GM21526 (cell line): ENCODE data around the gene DTYMK.
"Not testable (repeated sequence)": the region's sequence is repeated elsewhere in the genome, so short reads cannot be mapped to it uniquely, and the experiment has no call there.

ENCODE experiments used
- ATAC-seq: cut with Tn5 transposase; IDR thresholded peaks from one replicate; pipeline ENCODE4 v1.9.1; 2021; ENCODE audit warnings: moderate library complexity; ENCODE audit not compliant: unreplicated experiment, low FRiP score

DTYMK gene

DNA sequence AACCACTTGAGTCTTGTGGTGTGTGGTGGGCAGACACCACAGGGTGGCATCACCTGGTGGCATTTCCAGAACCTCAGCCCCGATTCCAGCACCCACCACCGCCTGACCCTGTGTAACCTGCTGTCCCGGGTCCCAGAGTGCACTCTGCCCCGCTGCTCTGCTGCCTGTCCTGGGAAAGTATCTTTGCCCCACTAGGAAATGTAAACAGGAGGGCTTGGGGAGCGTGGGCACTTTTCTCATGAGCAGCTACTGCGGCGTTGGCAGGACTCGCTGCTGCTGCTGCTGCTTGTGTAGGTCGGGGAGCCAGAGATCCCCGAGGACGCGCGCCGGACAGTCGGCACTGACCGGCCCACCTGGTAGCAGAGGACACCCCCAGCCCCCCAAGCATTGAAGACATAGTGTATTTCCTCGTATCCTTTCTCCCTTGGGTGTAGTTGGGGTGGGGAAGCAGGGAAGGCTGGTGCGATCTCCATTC lies 13.4 kb downstream of the DTYMK start:
- ATAC-seq: no peak

DNA sequence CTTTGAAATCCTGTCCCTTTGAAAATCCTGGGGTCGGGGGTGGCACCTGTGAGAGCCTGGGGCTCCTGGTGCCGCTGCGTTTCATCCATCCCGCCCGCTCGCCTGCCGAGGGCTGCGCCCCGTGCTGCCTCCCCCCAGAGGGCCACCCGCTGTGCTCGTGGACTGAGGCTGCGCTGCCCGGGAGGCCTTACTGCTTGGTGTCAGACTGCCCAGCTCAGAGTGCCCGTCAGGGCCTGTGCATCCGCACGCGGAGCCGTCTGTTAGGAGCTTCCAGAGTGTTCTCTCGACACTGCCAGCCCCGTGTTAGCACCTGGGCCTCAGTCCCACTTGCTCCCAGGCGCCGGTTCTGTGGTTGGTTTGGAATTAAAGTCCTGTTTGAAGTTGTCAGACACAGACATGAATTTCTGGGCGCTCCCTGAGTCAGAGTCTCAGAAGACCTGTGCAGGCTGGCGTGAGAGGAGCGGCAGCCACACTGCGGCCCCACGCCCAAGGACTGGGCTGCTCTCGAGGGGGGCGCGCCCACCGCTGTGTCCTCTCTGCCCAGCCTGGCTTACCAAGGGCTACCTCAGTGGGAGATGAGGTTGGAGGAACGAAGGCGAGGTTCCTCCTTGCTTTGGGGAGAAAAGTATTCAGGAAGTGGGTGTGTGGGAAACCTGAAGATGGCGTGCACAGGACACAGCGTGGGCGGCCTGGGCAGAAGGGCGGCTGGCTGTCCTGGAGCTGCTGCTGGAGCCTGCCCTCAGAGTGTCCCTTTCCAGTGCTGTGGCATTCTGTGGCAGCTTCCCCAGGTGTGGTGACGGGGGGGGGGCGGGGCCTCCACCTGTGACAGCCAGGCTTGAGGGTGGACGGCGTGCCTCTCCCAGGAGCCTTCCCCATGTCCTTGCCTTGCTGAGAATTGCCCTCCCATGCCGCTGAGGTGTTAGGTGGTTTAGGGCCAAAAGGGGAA lies 14.1 kb downstream of the DTYMK start:
- ATAC-seq: no peak

DNA sequence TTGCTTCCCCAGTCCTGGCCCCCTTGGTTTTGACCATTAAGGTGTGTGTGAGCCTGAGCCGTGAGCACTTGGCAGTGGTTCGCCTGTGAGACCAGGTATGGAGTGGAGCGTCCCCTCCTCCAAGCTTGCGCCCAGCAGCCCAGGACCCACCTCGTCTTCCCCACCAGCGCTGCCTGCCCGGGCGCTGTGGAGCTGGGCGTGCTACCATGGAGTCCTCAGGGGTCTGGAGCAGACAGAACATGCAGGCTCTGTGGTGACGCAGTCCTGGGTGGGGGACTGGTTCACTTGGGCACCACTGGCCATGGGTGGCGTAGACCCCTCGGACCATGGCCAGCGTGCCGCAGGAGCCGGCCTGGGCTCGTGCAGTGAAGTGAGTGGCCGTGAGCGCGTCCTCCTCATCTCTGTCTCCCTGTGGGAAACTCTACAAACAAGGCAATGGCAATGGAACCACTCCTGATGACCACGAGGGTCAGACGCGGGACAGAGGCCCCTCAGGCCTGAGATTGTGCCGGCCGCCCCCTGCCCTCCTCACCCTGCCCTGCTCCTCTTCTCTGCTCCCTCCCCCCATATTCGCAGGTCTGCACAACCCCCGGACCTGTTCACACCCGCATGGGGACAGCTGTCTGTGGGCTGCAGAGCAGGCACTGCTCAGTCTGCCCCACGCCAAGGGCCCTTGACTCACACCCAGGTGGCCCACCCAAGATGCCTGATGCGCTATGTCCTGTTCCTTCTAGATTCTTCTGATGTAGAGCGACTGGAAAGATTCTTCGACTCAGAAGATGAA lies 15.0 kb downstream of the DTYMK start:
- no peak for ATAC-seq

DNA sequence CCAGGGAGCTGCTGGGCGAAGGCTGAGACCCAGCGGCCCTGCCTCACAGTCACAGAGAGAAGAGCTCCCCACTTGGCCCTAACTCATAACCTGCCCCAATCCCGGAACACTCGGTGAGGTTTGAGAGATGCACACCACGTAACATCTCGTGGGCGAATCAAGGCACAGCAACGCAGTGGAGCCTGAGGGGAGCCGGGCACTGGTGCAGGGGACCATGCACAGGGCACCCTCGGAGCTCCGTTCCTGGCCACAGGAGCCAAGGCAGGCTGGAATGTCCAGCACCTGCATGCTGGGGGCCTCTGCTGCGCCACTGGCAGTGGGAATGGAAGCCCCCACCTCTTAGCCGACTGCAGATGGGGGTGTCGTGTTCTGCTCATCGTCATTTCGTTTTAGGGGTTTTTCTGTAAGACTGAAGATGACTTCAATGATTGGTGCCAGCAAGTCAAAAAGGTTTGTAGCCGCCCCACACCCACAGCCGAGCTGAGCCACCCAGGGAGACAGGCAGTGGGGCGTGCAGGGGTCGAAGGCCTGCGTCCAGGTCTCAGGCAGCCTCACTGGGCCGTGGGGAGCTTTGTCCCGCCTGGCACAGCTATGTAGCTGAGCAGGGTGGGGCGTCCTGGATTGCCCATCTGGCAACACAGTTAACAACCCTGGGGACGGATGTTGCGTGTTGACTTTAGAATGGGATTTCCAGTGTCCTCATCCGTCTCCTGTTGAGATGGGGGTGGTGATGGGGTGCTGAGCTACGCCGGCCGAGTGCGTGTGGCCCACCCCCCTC lies 16.1 kb downstream of the DTYMK start:
- ATAC-seq: no peak

DNA sequence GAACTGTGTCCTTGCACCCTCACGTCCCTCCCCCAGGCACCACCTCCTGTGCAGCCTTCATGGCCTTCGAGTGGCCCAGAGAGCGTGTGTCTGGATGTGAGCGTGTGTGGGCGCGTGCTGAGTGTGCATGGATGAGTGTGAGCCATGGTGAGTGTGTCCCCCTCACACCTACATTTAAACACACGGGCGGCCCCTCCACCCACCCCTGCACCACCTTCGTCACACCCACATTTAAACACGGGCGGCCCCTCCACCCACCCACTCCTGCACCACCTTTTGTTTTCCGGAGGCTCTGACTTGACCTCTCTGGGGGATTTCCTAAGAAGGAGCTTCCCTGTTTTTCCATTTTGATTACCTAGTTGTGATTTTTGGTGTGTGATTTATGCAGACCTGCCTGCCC lies 17.8 kb downstream of the DTYMK start:
- ATAC-seq: no peak

DNA sequence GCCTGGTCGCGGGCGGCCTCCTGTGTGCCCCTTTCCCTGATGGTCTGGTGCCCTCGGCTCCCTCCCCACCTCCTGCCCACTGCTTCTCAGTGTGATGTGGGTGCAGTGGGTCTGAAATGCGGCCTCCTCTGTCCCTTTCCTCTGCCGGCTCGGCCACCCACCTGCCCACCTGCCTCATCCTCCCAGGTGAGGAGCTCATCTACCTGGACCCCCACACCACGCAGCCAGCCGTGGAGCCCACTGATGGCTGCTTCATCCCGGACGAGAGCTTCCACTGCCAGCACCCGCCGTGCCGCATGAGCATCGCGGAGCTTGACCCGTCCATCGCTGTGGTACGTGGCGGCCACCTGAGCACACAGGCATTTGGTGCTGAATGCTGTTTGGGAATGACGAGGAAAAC lies 18.3 kb downstream of the DTYMK start:
- ATAC-seq: no peak

DNA sequence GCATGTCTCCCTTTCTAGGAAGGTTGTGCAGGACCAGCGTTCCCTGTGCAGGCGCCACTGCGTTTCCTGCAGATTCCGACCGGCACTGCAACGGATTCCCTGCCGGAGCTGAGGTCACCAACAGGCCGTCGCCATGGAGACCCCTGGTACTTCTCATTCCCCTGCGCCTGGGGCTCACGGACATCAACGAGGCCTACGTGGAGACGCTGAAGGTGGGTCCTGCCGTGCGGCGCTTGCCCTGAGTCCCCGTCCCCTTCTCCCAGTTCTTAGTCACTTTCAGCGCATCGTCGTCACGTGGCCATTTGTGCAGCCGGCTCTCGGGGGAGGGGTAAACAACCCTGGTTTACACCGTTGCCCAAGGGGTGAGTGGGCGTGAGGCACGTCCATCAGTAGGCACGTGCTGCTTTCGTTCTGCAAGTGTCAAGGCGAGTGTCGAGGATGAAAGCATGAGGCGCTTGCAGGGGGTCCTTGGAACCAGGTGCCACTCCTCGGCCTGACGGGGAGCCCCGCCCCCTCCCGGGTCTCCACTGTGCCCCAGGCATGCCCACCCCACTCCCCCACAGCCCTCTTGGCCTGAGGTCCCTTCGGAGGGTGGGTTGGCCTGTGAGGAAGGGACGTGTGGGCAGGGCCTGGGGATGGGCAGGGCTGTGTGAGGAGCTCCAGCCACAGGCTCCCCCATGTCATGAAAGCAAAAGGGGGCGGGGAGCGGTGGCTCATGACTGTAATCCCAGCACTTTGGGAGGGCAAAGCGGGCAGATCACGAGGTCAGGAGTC lies 19.8 kb downstream of the DTYMK start:
- ATAC-seq: no peak

DNA sequence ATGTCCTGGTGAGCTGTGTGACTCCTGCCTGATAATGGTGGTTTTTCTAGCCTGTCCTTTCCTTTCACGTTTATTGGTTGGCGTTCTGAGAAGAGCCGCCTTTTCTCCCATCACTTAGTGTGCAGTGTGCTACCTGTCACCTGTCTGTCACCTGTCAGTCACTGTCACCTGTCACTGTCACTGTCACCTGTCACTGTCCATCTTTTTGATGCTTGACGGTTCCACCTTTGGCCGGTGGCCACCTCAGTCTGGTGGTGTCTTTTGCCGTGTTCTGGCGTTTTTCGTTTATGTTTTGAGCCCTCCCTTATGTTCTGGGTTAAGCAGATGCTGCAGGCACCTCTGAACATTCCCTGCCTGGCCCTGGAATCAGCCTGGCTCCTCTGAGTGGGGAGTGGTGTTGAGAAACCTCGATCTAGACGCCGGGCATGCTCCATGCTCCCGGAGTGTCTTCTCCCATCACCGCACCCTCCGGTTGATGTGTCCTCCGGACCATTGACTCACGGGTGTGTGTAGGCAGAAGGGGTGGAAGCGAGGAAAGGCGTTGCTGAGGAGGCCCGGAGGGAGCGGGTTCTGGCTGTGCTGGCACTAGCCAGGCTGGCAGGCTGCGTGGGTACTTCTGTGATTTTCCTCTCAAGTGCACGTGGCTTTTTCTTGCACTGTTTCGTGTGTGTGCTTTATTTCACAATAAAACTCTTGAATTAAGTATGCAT lies 20.7 kb downstream of the DTYMK start:
- ATAC-seq: no peak

DNA sequence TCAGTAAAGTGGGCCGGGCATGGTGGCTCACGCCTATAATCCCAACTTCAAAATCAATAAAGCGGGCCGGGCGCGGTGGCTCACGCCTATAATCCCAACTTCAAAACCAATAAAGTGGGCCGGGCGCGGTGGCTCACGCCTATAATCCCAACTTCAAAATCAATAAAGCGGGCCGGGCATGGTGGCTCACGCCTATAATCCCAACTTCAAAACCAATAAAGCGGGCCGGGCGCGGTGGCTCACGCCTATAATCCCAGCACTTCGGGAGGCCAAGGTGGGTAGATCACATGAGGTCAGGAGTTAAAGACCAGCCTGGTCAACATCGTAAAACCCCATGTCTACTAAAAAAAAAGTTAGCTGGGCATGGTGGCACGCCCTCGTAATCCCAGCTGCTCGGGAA lies 23.9 kb downstream of the DTYMK start:
- ATAC-seq: not testable (repeated sequence)

DNA sequence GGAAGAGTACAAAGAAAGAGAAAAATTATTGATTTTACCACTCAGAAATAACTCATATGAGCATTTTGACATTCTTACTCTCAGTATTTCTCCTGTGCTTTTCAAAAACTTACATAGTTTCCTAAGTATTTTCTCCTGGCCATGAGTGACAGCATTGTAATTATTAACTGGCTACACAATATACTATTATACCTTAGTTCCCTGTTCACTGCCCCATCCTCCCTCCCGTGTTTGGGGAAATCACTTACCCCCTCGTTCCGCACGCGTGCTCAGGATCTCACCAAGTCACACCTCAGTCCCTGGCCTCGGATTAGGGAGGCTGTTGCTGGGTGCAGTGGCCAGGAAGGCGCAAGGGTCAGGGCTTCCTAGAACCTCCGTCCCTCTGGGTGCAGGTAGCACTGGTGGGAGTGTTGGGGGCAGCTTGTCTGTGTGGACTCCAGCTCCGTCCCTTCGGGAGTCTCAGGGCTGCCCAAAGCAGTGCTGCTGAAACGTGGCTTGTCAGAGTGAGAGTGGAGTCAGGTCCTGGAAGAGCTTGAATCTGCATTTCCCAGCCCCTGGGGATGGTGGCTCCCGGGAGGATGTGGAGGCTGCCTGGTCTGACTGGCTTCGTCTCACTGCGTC lies 25.9 kb downstream of the DTYMK start:
- no peak for ATAC-seq

DNA sequence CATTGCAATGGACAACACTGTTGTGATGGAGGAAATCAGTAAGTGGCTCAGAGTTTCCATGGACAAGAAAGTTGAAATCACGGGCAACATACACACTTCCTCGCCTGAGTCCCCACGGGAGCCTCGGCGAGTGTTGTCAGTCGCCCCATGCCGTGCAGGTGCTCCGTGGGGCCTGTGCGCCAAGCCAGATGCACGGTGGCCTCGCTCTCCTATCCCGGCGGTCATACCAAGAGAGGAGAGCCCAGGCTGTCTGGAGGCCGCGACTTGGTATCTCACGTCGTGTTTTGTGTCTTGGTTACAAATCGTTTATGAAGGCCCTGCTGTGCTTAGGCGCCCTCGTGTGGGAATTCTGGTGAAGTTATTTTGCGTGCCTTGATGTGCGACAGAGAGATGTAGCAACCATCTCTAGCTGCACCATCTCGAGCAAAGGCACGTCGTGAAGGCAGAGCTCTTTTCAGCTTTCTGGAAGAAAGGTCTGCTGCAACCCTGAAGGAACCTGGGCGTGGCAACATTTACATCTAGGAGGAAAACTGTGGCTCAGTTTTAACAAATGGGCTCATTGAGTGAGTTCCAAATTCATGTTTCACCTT lies 27.4 kb downstream of the DTYMK start:
- ATAC-seq: no peak

DNA sequence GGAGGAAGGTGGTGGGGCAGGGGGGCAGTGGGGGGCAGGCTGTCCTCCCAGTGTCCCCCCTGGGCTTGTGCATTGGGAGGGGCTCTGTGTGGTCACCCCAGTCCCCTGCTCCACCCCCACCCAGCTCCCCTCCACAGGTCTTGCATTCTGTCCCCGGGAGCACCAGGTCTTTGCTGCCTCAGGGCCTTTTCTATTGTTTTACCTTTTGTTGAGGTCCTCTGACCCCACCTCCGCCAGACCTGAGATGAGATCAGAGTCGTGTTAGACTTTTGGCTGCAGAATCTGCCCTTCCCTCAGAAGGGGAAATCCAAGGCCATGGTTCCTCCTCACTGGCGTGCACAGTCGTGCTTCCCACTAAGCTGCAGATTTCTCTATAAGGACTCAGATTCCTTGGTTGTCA lies 28.3 kb downstream of the DTYMK start:
- ATAC-seq: no peak

DNA sequence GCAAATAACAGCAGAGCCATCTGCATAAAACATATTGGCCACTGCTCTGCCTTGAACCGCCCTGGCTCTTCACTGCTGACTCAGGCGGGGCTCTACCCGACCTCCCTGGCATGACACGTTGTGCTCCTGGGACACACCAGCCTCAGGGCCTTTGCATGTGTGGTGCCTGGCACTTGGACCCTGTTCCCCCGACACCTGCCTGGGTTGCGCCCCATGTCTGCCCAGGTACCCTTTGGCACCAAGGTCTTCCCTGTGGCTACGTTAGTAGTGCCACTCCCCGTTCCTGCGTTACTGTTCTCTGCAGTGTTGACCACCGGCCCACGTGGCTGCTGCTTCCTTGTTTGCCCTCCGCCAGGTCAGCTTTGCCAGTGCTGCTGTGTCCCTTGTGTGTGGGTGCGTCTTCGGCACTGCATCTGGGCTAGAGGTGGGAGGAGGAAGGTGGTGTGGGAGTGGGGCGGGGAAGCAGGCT lies 28.8 kb downstream of the DTYMK start:
- ATAC-seq: no peak

DNA sequence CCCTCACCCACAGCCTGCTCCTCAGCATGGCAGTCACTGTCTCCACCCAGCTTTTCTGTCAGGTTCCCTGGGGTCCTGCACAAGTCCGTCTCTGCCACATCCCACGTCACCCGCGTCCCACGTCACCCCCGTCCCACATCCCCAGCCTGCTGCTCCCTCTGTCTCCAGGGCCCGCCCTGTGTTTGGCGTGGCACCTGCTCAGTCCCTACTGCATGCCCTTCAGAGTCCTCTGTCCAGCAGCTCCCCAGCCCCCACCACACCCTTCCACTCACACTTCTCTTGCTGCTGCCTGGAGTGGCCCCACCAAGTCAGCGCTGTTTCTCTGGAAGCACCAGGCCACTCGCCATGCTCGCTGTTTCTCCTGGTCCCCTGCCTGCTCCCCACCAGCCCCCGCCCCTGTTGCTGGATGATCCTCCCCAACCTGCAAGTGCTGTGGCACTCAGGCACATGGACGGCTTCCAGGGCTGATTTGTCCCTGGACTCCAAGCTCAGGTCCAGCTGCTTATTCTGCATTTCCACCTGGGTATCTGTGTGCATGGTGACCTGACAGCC lies 30.3 kb downstream of the DTYMK start:
- ATAC-seq: no peak

DNA sequence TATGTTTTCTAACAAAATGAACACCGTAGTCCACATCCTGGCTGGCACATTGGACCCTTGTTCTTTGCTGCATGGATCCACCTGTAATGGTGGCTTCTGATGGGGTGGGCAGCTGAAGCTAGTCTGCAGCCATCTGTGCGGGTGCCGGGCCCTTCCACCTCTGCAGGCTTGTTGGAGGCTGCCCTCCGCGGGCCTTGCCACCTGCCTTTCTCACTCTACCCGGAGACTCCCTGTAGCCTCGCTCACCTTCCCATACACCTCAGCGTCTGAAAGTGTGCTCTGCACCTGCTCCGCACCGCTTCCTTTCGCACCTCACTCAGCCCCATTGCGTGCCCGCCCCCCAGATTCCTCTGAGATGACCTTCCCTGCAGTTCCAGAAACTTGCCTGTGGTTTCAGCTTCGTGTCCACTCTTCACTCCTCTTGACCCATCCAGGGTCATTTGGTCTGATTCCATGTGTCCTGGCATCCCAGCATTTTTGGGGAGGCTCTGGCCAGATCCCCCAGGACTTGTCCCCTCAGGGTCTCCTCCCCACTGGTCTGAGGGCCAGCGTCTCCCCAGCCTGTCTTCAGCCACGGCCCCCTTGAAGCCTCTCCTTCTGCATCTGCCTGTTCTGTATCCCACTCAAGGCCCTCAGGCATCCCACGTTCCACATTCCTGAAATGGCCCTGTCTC lies 31.0 kb downstream of the DTYMK start:
- no peak for ATAC-seq

DNA sequence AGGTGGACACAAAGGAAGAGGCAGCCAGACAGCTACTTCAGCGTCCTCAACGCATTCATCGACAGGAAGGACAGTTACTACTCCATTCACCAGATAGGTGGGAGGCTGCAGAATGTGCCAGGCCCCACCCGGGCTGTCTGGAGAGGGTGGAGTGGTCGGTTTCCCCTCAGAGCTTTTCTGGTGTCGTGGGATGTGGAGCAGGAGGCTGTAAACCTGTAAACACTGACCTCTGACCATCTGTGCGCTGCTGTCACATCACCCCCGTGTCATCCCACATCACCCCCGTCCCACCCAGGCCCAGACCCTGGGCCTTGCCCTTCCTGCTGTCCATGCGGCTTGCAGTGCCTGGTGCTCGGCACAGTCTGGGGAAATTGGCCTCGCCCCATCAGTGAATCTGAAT lies 32.1 kb downstream of the DTYMK start:
- no peak for ATAC-seq

DNA sequence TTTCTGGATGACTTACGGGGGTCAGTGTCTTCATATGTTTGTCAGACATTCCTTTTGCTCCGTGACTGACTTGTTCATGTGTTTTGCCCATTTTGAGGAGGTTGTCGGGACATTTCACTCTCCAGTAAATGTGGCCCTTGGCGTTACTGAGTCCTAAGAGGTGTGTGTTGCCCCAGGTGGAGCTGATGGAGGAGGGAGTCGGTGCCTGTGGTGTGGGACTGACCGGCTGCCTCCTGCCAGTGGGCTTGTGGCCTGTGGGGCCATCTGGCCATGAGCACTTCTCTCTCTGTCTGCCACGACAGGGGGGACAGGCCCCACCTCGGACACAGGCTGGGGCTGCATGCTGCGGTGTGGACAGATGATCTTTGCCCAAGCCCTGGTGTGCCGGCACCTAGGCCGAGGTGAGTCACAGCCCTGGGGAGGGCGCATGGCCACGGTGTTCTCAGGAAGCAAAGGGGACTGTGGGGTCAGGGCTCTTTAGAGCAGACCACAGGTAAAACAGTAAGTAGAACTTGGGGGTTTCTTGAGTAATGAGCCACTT lies 33.3 kb downstream of the DTYMK start:
- no peak for ATAC-seq
